GM12878 (cell line): ENCODE measurements around the gene TRIM69.

ENCODE experiments used
- ASH2L ChIP-seq: fragments of 300-600, 200-600 bp; sonication (generic); IDR thresholded peaks from 2 replicates; pipeline ENCODE4 v1.6.1; 2017; ENCODE audit warnings: low read depth, mild to moderate bottlenecking, borderline replicate concordance
- CBX5 ChIP-seq: sonication (generic); IDR thresholded peaks from 2 replicates; pipeline ENCODE4 v1.6.1; 2016; ENCODE audit warnings: low read depth, moderate library complexity, mild to moderate bottlenecking, inconsistent platforms
- DPF2 ChIP-seq: fragments of 450-650 bp; IDR thresholded peaks from 2 replicates; pipeline ENCODE4 v1.6.1; 2017; ENCODE audit warnings: mild to moderate bottlenecking
- EP300 ChIP-seq, 2 experiments: fragments of 150-350 bp in 1 of 2; IDR thresholded peaks; 2 replicates each; pipeline ENCODE4 v1.6.1; 2011 to 2012; ENCODE audit warnings: low read depth in 2 of 2, low read length in 2 of 2, borderline replicate concordance in 1 of 2, improper control_type of control experiment in 1 of 2, inconsistent platforms in 1 of 2; ENCODE audit not compliant: control insufficient read depth in 1 of 2
- EZH2 ChIP-seq: IDR thresholded peaks from 2 replicates; pipeline ENCODE4 v1.6.1; 2012; ENCODE audit warnings: low read depth, mild to moderate bottlenecking, control low read depth, inconsistent platforms, low read length, borderline replicate concordance; ENCODE audit not compliant: control insufficient read depth
- FOS ChIP-seq: IDR thresholded peaks from 3 replicates; pipeline ENCODE4 v1.6.1; 2011; ENCODE audit warnings: borderline replicate concordance; ENCODE audit not compliant: insufficient read length; ENCODE audit errors: extremely low read depth
- HDGF ChIP-seq: fragments of 450-650 bp; IDR thresholded peaks from 2 replicates; pipeline ENCODE4 v1.6.1; 2016; ENCODE audit warnings: antibody characterized with exemption
- RFX5 ChIP-seq: IDR thresholded peaks from 2 replicates; pipeline ENCODE4 v1.6.1; 2011; ENCODE audit warnings: low read depth, low read length, improper control_type of control experiment
- SMAD1 ChIP-seq: fragments of 450-650 bp; IDR thresholded peaks from 2 replicates; pipeline ENCODE4 v1.6.1; 2018; ENCODE audit warnings: mild to moderate bottlenecking, low read depth; ENCODE audit not compliant: partially characterized antibody
- SREBF2 ChIP-seq: IDR thresholded peaks from 2 replicates; pipeline ENCODE4 v1.6.1; 2012; ENCODE audit warnings: mild to moderate bottlenecking, low read length
- ZNF622 ChIP-seq: fragments of 450-650 bp; IDR thresholded peaks from 2 replicates; pipeline ENCODE4 v1.6.1; 2017; ENCODE audit warnings: mild to moderate bottlenecking, inconsistent platforms
- ZZZ3 ChIP-seq: IDR thresholded peaks from 2 replicates; pipeline ENCODE4 v1.6.1; 2011; ENCODE audit warnings: low read depth; ENCODE audit not compliant: control insufficient read depth, insufficient read length
- TF ChIP-seq, protein P1 (sequence below), 3 experiments: IDR thresholded peaks in 2 of 3; conservative IDR thresholded peaks in 1 of 3; 2 replicates each; pipeline ENCODE4 v1.5.1; 2011; ENCODE audit warnings: low read depth in 3 of 3, low read length in 3 of 3, mild to moderate bottlenecking in 3 of 3, control low read depth in 2 of 3, moderate library complexity in 2 of 3, inconsistent platforms in 1 of 3, mixed read lengths in 1 of 3; ENCODE audit not compliant: control insufficient read depth in 2 of 3, insufficient read depth in 1 of 3; ENCODE audit errors: extremely low read depth in 1 of 3
- TF ChIP-seq, protein P2 (sequence below): fragments of 450-650 bp; IDR thresholded peaks from 2 replicates; pipeline ENCODE4 v1.6.1; 2017; ENCODE audit warnings: mild to moderate bottlenecking, moderate library complexity

DNA sequence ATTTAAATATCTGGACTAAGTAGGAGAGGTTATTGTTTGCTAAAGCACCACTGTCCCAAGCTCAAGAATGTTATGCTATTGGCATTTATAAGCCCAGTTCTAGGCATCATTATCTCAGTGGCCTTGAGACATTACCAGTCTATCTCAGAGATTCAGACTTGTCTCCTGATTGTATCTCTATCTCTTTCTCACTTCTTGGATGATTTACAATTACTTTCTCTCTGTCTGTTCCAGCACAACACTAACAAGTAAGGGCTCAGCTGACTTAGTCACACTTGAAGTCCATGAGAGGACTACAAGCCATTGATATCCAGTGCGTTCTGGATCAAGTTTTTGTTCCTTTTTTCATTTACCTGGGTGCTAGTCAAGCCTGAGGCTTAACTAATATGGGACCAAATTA, 60.2 kb downstream of the TRIM69 start:
- TF ChIP-seq SREBF2 (no peak), FOS (no peak), DPF2 (no peak), RFX5 (no peak), SMAD1 (no peak), CBX5 (no peak), EZH2 (no peak), ASH2L (no peak), HDGF (no peak), ZZZ3 (no peak), EP300 (IDR thresholded peaks at IDR 0.05; ENCODE audit: borderline replicate concordance in 1 of 2, control insufficient read depth in 1 of 2, low read depth in 2 of 2, low read length in 2 of 2) (no peak), ZNF622 (no peak)
- TF ChIP-seq, protein P1, sequence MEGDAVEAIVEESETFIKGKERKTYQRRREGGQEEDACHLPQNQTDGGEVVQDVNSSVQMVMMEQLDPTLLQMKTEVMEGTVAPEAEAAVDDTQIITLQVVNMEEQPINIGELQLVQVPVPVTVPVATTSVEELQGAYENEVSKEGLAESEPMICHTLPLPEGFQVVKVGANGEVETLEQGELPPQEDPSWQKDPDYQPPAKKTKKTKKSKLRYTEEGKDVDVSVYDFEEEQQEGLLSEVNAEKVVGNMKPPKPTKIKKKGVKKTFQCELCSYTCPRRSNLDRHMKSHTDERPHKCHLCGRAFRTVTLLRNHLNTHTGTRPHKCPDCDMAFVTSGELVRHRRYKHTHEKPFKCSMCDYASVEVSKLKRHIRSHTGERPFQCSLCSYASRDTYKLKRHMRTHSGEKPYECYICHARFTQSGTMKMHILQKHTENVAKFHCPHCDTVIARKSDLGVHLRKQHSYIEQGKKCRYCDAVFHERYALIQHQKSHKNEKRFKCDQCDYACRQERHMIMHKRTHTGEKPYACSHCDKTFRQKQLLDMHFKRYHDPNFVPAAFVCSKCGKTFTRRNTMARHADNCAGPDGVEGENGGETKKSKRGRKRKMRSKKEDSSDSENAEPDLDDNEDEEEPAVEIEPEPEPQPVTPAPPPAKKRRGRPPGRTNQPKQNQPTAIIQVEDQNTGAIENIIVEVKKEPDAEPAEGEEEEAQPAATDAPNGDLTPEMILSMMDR (IDR thresholded peaks at IDR 0.05 in 2 of 3, conservative IDR thresholded peaks at IDR 0.05 in 1 of 3; ENCODE audit: control insufficient read depth in 2 of 3, extremely low read depth in 1 of 3, insufficient read depth in 1 of 3, low read depth in 3 of 3, low read length in 3 of 3), result no peak
- TF ChIP-seq, protein P2, sequence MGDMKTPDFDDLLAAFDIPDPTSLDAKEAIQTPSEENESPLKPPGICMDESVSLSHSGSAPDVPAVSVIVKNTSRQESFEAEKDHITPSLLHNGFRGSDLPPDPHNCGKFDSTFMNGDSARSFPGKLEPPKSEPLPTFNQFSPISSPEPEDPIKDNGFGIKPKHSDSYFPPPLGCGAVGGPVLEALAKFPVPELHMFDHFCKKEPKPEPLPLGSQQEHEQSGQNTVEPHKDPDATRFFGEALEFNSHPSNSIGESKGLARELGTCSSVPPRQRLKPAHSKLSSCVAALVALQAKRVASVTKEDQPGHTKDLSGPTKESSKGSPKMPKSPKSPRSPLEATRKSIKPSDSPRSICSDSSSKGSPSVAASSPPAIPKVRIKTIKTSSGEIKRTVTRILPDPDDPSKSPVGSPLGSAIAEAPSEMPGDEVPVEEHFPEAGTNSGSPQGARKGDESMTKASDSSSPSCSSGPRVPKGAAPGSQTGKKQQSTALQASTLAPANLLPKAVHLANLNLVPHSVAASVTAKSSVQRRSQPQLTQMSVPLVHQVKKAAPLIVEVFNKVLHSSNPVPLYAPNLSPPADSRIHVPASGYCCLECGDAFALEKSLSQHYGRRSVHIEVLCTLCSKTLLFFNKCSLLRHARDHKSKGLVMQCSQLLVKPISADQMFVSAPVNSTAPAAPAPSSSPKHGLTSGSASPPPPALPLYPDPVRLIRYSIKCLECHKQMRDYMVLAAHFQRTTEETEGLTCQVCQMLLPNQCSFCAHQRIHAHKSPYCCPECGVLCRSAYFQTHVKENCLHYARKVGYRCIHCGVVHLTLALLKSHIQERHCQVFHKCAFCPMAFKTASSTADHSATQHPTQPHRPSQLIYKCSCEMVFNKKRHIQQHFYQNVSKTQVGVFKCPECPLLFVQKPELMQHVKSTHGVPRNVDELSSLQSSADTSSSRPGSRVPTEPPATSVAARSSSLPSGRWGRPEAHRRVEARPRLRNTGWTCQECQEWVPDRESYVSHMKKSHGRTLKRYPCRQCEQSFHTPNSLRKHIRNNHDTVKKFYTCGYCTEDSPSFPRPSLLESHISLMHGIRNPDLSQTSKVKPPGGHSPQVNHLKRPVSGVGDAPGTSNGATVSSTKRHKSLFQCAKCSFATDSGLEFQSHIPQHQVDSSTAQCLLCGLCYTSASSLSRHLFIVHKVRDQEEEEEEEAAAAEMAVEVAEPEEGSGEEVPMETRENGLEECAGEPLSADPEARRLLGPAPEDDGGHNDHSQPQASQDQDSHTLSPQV, result no peak
